DMS114 treated with DMSO at 0.1 percent for 48 hours (cell line): Measurements from ENCODE around the gene ZNF628.

Source experiments
- DNase-seq: peaks from one replicate; lab custom pipeline; 2025; ENCODE audit not compliant: unreplicated experiment; lab: John Stamatoyannopoulos, UW

Gene ZNF628

DNA sequence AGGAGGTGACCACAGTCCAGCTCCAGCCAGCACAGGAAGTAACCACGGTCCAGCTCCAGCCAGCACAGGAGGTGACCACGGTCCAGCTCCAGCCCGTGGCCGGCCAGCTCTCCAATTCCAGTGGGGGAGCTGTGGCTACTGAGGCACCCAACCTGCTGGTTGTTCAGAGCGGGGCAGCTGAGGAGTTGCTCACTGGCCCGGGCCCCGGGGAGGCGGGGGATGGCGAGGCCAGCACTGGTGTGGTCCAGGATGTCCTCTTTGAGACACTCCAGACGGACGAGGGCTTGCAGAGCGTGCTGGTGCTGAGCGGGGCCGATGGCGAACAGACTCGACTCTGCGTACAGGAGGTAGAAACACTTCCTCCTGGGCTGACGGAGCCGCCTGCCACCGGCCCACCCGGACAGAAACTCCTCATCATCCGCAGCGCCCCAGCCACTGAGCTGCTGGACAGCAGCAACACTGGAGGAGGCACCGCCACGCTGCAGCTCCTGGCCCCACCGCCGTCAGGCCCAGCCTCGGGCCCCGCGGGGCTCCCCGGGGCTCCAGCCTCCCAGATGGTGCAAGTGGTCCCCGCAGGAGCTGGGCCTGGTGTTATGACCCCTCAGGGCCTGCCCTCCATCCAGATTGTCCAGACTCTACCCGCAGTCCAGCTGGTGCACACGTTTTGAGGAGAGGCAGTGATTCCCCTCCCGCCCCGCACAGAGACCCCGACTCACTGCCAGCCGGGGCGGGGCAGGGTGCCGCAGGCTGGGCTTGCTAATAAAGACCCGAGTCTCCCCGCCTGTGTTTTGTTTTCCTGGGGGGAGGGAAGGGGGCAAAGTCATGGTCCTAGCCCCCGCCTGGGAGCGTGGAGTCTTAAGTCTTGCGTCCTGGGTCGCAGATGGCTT is 7.5 kb downstream of the ZNF628 start:
- no peak for DNase-seq

DNA sequence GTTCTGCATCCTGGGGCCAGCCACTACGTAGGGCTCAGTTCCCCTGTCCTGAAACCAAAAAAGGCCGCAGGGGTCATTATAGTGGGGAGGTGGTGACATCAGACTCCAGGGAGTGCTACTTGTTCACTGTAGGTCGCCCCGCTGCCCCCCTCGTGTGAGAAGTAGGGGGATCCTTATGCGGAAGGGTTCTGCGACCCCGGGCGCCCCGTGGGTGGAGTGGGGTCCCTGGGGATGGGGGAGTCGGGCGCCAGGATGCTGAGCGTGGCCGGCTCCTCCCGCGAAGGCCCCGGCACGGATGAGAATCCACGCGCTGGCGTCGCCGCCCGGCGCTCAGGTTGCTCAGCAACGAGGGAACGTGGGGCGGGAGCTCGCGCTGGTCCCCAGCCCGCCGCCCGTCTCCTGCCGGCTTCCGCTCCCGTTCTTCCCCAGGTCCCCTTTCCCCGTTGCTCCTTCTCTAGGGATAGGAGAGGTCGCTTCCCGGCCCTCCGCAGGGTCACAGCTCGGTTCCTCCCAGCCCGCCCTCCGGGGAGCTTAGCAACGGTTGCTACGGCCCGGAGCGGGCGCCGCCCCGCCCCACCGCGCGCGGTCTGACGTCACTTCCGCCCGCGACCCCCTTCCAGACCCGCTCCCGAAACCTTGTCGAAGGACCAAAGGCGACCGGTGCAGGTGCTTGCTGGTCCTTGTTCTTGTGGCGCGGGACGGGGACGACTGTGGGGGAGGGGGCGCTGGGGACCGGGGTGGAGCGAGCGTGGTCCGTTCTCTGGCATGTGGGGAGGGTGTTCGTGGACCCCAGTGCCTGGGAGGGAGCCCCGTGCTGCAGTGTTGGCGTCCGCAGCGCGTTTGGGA is 8.4 kb downstream of the ZNF628 start, which contains the start of gene NAT14:
TSS of gene NAT14 (plus strand) at position 596 of the 846 bp plus-strand sequence. CDS start 521 bp downstream, outside the sequence.
- DNase-seq = peak; percentile 38

DNA sequence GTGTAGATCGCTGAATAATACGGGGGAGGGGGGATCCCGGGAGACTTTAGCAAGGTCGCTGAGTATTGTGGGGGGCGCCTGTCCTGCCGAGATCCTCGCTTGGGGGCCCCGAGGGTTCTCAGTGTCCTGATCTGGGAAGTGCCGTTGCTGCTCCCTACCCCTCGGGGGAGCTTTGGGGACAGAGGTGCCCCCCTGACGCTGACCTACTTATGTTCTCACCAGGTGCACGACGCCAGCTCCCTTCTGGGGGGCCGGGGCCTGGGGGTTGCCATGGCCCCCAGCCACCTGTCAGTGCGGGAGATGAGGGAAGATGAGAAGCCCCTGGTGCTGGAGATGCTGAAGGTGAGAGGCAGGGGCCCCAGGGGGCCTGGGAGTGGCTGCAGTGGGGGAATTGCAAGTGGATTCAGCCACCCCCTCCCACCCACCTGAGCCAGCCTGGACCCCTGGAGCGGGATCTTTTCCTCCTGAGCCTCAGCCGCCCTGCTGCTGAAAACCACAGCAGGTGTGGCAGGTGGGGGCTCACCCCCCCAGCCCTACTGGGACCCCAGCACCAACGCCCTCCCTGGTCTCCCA is 9.1 kb downstream of the ZNF628 start:
- DNase-seq = no peak

DNA sequence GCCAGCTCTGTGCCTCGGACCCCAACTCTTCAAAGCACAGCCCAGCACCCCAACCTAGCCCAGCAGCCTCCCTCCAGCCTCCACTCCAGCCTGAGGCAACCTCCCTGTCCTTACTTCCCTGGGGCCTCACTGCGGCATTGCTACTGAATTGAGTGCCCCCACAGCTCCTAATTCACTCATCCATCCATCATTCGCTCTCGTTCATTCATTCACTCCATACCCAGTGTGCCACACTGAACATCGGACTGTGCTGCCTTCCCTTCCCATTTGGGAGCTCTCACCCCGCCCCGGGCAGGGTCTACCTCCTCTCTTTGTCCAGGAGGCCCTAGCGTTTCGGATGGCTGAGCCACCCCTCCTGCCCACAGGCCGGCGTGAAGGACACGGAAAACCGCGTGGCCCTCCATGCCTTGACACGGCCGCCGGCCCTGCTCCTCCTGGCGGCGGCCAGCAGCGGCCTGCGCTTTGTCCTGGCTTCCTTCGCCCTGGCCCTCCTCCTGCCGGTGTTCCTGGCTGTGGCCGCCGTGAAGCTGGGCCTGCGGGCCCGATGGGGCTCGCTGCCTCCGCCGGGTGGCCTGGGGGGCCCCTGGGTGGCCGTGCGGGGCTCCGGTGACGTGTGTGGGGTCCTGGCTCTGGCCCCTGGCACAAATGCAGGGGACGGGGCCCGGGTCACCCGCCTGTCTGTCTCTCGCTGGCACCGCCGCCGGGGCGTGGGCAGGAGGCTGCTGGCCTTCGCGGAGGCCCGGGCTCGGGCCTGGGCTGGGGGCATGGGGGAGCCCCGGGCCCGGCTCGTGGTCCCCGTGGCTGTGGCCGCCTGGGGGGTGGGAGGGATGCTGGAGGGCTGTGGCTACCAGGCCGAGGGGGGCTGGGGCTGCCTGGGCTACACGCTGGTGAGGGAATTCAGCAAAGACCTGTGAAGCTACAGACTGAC is 9.9 kb downstream of the ZNF628 start:
- no peak for DNase-seq

DNA sequence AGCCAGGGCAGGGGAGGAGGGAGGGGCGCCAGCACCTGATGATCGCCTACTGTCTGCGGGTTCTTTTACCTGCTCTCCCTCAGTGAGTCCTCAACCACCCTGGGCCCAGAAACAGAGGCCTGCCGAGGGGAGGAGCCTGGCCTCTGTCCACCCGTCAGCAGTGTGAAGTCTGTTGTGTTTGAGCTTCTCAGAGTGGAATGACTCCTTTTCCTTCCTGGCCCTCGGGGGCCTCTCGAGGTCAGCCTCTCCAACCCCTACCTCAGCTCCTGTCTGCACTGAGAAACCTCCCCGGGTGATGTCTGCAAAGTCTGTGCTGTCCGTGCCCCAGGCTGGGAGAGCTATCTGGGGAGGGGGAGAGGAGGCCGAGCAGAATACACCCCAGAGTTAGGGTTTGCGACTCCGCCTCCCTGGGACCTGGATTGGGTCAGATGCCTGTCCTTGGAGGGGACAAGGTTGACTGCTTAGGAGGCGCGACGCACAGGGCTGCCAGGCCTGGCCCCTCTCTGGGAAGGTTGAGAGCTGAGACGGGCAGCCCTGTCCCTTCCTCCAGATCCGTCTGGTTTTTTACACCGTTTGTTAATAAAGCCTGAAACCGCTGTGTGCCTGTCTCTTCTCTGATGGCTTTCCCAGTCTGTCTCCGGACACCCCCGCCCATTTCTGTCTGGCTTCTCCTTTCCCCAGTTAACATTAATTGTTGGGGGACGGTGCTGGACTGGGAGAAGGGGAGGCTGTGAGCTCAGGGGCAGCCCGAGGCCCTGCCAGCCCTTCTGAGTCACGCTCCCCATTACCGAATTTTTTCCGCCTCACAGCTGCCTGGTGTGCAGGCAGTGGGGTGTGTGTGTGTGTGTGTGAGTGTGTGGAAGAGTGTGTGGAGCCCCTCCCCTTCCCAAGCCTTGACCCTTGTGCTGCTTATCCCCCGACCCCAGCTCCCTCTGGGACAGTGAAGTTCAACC is 10.8 kb downstream of the ZNF628 start:
- DNase-seq = no peak

DNA sequence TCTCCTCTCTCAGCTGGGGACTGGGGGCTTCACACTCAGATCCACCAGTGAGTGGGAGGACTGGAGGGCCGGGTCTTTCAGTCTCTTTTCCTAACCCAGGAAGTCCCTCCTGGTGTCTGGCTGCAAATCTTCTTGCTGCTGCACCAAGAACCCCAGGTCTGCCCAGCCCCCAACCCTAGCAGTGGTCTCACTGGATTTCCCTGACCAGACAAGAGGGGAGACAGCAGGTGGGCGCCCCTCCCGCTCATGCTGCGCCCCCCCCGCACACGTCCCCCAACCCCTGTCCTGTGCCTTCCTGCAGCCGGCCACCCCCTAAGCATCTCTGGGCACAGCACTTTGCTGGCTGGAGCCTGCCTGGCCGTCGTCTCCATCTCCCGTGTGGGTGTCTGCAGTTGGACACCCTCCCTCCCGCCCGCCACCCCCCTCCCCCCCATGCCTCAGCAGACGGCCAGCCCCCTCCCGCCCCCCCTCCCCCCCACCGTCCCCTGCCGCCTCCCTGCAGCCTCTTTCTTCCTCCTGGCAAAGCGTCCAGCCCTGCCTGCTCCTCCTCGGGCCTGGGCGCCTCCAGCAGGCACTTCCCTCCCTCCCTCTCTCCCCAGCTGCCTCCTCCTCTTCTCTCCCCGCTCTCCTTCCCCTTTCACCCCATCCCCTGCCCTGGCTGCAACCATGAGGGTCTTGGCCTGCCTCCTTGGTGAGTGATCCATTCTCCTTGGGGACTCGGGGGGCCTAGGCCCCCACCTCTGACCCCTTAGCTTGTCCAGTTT is 11.7 kb downstream of the ZNF628 start, which contains the start of gene SSC5D:
TSS of gene SSC5D (plus strand) at position 513 of the 764 bp plus-strand sequence. CDS start at position 667, 154 bp downstream.
- DNase-seq = no peak

DNA sequence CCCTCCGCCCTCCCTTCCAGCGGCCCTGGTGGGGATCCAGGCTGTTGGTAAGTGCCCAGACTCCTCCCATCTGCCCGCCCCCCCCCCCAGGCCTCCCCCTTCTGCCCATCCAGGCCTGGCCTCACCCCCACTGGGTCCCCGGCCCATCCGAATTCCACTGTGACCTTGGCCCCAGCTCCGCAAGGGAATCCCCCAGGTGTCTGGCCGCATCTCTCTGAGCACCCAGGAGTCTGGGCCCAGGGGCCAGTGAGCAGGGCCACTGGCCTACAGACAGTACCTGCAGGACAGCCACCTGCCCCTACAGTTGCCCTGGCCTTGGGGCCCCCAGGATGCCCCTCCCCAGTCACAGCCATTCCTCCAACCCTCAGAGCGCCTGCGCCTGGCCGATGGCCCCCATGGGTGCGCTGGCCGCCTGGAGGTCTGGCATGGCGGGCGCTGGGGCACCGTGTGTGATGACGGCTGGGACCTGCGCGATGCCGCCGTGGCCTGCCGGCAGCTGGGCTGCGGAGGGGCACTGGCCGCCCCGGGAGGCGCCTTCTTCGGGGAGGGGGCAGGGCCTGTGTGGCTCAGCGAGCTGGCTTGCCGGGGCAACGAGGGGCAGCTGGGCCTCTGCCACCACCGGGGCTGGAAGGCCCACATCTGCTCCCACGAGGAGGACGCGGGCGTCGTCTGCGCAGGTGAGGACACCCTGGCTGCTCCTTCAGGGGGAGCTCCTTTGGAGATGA is 12.7 kb downstream of the ZNF628 start:
- DNase-seq = no peak

DNA sequence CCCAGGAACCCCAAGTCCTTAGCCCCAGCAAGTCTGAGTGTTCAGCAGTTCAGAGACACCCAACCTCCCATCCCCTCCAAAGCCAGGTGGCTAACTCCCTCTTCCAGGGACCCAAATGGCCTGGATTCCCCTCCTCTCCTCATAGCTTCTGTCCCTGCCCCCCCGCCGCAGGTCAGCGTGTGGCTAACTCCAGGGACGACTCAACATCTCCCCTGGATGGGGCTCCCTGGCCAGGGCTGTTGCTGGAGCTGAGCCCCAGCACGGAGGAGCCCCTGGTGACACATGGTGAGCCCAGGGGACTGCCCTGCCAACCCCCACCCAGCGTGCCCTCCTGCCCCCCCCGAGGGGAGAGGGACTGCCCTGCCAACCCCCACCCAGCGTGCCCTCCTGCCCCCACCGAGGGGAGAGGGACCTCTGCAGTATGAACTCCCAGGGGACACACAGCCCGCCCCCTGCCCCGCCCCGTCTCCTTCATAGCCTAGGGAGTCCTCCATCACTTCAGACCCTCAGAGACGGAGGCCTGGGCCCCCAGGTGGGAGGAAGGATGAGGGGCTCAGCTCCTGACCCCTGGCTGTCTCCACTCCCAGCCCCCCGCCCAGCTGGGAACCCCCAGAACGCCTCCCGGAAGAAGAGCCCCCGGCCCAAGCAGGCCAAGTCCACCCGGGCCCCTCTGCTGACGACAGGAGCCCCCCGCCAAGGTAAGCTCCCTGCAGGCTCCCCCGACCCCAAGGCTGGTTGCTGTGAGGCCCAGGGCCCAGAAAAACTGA is 13.5 kb downstream of the ZNF628 start:
- DNase-seq = no peak

DNA sequence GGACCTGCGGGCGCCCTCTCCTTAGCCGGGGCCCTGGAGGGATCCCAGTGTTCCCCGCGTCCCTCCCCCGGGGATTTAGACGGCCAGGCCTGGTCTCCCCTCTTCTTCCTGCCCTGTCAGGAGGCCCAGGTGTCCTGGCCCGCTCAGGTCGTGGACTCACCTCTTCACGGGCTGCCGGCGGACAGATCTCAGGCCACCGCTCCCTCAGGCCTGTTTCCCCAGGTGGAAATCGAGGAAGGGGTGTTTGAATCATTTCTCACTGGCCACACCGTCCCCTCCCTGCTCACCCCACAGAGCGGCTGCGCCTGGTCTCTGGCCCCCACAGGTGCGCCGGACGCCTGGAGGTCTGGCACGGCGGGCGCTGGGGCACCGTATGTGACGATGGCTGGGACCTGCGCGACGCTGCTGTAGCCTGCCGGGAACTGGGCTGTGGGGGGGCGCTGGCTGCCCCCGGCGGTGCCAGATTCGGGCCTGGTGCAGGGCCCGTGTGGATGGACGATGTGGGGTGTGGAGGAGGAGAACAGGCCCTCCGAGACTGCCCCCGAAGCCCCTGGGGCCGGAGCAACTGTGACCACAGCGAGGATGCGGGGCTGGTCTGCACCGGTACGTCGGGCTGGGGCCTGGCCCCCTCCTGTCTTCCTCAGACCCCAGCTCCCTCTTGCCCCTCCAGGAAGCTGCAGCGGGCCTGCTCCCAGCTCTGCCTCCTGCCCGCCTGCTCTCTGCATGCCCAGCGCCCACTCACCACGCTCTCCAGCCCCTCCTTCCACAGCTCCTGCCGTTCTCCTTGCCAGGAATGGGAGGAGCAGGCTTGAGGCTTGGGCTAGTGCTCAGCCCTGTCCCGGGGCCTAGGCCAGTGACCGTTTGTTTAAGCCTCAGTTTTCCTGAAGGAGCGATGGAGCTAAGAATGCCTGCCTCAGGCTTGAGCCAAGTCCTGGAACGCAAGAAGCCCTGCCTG is 14.3 kb downstream of the ZNF628 start:
- no peak for DNase-seq

DNA sequence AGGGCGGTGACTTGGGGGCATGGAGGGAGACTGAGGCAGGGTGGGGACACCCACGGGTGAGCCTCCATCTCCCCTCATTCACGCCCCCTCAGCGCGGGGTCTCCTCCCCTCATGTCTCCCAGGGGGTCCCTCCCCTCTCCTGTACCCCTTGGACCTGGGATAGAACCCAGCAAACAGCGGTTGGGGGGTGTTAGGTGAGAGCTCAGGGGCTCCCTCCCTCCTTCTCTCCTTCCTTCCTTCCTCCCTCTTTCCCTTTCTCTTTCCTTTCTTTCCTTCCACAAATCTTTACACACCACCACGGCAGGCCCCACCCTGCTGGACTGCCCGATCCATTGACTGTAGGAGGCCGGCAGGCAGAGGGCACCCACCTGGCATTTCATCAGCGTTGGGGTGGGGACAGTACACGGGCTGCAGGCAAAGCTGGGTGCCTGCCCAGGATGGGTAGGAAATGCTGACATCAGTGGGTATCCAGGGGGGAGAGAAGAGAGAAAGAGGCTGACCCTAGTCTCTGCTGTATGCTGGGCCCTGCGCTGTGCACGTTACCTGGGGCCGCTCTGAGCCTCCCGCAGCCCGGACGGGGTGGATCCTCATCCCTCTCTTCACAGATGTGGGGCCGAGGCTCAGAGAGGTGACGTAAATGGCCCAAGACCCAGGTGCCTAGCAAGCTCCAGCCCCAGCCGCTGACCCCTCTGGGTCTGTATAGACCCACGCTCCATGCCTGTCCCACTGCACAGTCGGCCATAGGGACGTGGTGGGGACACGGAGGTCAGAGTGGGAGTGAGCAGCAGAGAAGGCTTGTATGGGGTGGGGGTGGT is 15.3 kb downstream of the ZNF628 start:
- no peak for DNase-seq

DNA sequence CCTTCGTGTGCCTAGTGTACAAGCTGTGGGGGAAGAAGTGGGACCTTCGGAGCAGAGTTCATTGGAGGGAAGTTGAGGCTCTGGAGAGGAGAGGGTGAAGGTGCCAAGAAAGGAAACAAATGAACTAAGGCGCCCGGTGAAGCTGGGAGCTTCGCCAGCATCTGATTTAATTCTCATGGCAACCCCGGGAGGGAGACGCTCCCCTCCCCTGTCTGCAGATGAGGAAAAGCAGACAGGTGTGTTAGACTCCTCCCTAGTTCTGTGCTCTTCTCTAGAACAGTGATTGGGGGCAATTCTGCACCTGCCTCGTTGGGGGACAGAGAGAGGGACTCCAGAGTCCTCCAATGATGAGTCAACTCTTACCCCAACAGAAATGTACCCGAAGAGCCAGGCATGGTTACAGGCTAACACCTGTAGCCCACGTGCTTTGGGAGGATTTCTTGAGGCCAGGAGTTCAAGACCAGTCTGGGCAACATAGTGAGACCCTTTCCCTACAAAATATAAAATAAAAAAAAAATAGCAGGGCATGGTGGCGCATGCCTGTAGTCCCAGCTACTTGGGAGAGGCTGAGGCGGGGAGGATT is 16.0 kb downstream of the ZNF628 start:
- no peak for DNase-seq

DNA sequence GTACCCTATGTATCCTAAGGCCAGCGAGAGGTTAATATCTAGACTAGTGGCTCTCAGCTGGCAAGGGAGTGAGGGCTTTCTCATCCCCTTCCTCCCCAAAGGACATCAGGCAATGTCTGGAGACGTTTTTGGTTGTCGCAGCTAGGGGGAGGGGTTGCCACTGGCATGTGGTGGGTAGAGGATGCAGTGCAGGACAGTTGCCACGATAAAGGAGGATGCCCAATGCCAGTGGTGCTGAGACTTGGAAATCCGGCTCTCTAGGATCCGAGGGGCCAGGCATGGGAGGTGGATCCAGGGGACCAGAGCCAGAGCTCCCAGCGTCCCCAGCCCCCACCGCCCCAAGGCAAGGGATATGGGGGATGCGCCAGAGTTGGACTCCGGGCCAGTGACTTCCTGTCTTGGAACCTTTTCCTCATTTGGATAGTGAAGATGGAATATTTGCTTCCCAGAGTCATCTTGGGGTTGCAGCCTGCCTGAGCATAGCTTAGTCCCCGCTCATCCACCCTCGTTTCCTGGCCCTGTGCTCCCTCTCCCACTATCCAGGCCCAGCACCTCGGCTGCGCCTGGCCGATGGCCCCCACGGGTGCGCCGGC is 16.7 kb downstream of the ZNF628 start:
- no peak for DNase-seq

DNA sequence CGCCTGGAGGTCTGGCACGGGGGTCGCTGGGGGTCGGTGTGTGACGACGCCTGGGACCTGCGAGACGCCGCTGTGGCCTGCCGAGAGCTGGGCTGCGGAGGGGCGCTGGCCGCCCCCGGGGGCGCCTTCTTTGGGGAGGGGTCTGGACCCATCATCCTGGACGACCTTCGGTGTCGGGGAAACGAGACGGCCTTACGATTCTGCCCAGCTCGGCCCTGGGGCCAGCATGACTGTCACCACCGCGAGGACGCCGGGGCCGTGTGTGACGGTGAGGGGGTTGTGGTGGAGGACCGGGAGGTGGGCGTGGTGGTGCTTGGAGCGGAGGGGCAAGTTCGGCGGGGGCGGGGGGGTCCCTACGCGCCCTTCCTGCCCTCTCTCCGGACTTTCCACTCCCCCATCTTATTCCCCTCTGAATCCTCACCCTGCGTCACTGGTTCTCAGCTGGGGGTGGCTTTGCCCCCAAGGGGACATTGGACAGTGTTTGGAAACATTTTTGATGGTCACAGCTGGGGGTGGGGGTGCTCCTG is 17.3 kb downstream of the ZNF628 start:
- DNase-seq = no peak

DNA sequence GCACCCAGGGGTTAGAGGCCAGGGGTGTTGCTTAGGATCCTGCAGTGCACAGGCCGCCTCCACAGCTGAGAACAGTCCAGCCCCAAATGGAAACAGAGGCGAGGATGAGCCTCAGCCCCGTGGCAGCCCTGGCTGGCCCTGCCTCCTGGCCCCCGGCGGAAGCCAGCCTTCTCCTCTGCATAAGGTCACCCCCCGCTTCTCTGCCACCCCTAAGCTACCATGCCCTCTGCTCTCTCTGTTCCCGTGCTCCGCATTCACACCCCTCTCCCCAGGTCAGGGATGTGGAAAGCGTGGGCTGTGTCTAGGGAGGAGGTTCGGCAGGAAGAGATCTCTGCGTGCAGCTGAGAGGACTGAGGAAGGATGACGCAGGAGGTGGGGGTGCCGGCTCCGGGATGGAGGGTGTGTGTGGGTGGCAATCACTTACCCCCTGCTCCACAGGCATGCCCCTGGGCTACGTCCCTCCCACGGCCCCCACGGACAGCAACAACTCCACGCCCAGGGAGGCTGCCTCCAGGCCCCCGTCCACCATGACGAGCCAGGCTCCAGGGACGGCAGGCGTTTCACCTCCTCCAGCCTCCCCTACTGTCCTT is 17.9 kb downstream of the ZNF628 start:
- DNase-seq = no peak
